H54 (cell line): ENCODE results near the gene MARCHF10.

Source experiments
- DNase-seq: peaks from one replicate; pipeline ENCODE4 v3.0.0; 2011; ENCODE audit warnings: low spot score, mixed read lengths; ENCODE audit not compliant: insufficient read length
- FAIRE-seq: peaks from 3 replicates; lab custom pipeline; 2011; peaks lifted over from hg19 to GRCh38; lab: Jason Lieb, UNC
- POLR2A ChIP-seq: IDR thresholded peaks from 2 replicates; pipeline ENCODE4 v1.6.1; 2011; ENCODE audit warnings: low read depth, mild to moderate bottlenecking, low read length

Gene MARCHF10

GRCh38 chr17:62808576-62808970 lies 459 bp upstream of the MARCHF10 start:
- no peak for DNase-seq
- no peak for FAIRE-seq
- no peak for TF ChIP-seq POLR2A

- TF ChIP-seq POLR2A, result no peak
- FAIRE-seq, result no peak
- no peak for DNase-seq
Measured at GRCh38 chr17:62805234-62805633, 2.9 kb downstream of the MARCHF10 start.

- TF ChIP-seq POLR2A, result no peak
- DNase-seq (peak; percentile 75), FAIRE-seq (peak; percentile 27)
Measured at GRCh38 chr17:62804822-62805221, 3.3 kb downstream of the MARCHF10 start.

GRCh38 chr17:62804025-62804424 lies 4.1 kb downstream of the MARCHF10 start:
- TF ChIP-seq POLR2A, result no peak
- no peak for FAIRE-seq
- DNase-seq, result no peak

GRCh38 chr17:62802561-62803205 lies 5.4 kb downstream of the MARCHF10 start:
- no peak for TF ChIP-seq POLR2A
- FAIRE-seq (no peak), DNase-seq (no peak)

- FAIRE-seq (no peak), DNase-seq (no peak)
- no peak for TF ChIP-seq POLR2A
Measured at GRCh38 chr17:62801553-62802114, 6.5 kb downstream of the MARCHF10 start.

- no peak for DNase-seq
- FAIRE-seq, result no peak
Measured at GRCh38 chr17:62800585-62800984, 7.5 kb downstream of the MARCHF10 start.

GRCh38 chr17:62797959-62798358 lies 10.2 kb downstream of the MARCHF10 start:
- DNase-seq (no peak), FAIRE-seq (no peak)
- no peak for TF ChIP-seq POLR2A

More at GRCh38 chr17:62800585-62800984, 7.5 kb downstream of the MARCHF10 start:
- no peak for TF ChIP-seq POLR2A

- no peak for DNase-seq
- TF ChIP-seq POLR2A, result no peak
- no peak for FAIRE-seq
Measured at GRCh38 chr17:62796291-62796690, 11.8 kb downstream of the MARCHF10 start.

GRCh38 chr17:62794666-62794971 lies 13.5 kb downstream of the MARCHF10 start:
- FAIRE-seq, result no peak
- no peak for TF ChIP-seq POLR2A
- DNase-seq, result no peak

GRCh38 chr17:62793919-62794665 lies 14.0 kb downstream of the MARCHF10 start:
- DNase-seq, result no peak
- no peak for FAIRE-seq
- no peak for TF ChIP-seq POLR2A

- DNase-seq (no peak), FAIRE-seq (no peak)
- no peak for TF ChIP-seq POLR2A
Measured at GRCh38 chr17:62792447-62792800, 15.7 kb downstream of the MARCHF10 start.

GRCh38 chr17:62791767-62792446 lies 16.2 kb downstream of the MARCHF10 start:
- peak; percentile 63 for DNase-seq

GRCh38 chr17:62791235-62791734 lies 16.8 kb downstream of the MARCHF10 start:
- no peak for TF ChIP-seq POLR2A
- FAIRE-seq (peak; percentile 45), DNase-seq (no peak)

More at GRCh38 chr17:62791767-62792446, 16.2 kb downstream of the MARCHF10 start:
- FAIRE-seq, result peak; percentile 75
- no peak for TF ChIP-seq POLR2A

- FAIRE-seq (peak; percentile 15), DNase-seq (no peak)
- TF ChIP-seq POLR2A, result no peak
Measured at GRCh38 chr17:62790564-62790986, 17.5 kb downstream of the MARCHF10 start.
